RWPE2 (cell line): Measurements from ENCODE around the gene SLC38A8.

Experiments
- ATAC-seq: fragments of 200-7000 bp; cut with Tn5 transposase; 3 replicates; pipeline ENCODE4 v1.9.1; 2021; ENCODE audit warnings: low read depth
- DNase-seq: peaks from one replicate; pipeline ENCODE4 v3.0.0-alpha.2; 2020; ENCODE audit warnings: low spot score
- H3K27ac ChIP-seq: fragments of 450-650 bp; 2 replicates; pipeline ENCODE4 v1.5.1; 2017; ENCODE audit warnings: mild to moderate bottlenecking; ENCODE audit not compliant: poor library complexity, severe bottlenecking
- H3K27me3 ChIP-seq: fragments of 250-450 bp; sonication (Bioruptor Pico); 2 replicates; pipeline ENCODE4 v1.5.1; 2021; ENCODE audit warnings: mild to moderate bottlenecking, moderate library complexity; ENCODE audit not compliant: insufficient read depth, poor library complexity, severe bottlenecking
- H3K36me3 ChIP-seq: fragments of 250-450 bp; sonication (Bioruptor Pico); 2 replicates; pipeline ENCODE4 v1.5.1; 2020; ENCODE audit warnings: low read depth, mild to moderate bottlenecking, moderate library complexity
- H3K4me1 ChIP-seq: fragments of 250-450 bp; sonication (Bioruptor Pico); 2 replicates; pipeline ENCODE4 v1.5.1; 2021; ENCODE audit warnings: mild to moderate bottlenecking, moderate library complexity; ENCODE audit not compliant: insufficient read depth, poor library complexity, severe bottlenecking
- H3K4me3 ChIP-seq: fragments of 250-450 bp; sonication (Bioruptor Pico); 2 replicates; pipeline ENCODE4 v1.5.1; 2021; ENCODE audit warnings: mild to moderate bottlenecking, moderate library complexity; ENCODE audit not compliant: severe bottlenecking
- H3K9me3 ChIP-seq: fragments of 250-450 bp; sonication (Bioruptor Pico); 2 replicates; pipeline ENCODE4 v1.5.1; 2021; ENCODE audit warnings: mild to moderate bottlenecking, moderate library complexity; ENCODE audit not compliant: severe bottlenecking
- TF ChIP-seq, protein P1 (sequence below): fragments of 450-650 bp; IDR thresholded peaks from one replicate; pipeline ENCODE4 v1.5.1; 2017; ENCODE audit warnings: mild to moderate bottlenecking, moderate library complexity; ENCODE audit not compliant: poor library complexity, severe bottlenecking

Gene SLC38A8

DNA sequence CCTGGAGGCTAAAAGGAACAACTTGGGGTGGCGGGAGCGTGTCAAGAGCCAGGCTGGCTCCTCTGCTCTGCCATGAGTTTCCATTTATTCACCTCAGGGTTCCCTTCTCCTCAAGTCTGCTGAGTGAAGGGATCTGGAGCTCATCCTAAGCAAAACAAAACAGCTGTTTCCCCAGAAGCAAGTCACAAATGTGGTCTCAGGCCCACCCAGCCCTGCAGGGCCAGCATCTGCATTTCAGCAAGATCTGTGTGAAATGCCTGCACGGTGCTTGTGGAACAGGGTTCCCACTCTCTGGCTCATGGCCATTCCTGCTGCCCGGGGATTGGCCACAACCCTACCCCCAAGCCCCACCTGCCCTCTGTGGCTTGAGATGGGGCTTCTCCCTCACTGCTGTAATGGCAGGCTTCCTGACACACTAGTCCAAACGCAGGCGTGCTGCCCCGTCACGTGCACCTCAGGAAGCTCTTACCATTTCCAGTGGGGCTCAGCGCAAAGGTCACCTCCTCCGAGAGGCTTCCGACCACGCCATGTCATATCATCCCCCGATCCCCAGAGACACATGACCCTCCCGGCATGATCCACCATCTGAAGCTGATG, 2.3 kb downstream of the SLC38A8 start:
- Histone ChIP-seq H3K27ac (no peak overlapping the region), H3K27me3 (peaks cover 48% of the 10 kb centered on the region), H3K9me3 (peaks cover 4% of the 10 kb centered on the region), H3K4me3 (no peak overlapping the region), H3K36me3 (no peaks in the 10 kb centered on the region), H3K4me1 (no peaks in the 10 kb centered on the region)
- DNase-seq (no peak), ATAC-seq (no peak)
- TF ChIP-seq, protein P1, sequence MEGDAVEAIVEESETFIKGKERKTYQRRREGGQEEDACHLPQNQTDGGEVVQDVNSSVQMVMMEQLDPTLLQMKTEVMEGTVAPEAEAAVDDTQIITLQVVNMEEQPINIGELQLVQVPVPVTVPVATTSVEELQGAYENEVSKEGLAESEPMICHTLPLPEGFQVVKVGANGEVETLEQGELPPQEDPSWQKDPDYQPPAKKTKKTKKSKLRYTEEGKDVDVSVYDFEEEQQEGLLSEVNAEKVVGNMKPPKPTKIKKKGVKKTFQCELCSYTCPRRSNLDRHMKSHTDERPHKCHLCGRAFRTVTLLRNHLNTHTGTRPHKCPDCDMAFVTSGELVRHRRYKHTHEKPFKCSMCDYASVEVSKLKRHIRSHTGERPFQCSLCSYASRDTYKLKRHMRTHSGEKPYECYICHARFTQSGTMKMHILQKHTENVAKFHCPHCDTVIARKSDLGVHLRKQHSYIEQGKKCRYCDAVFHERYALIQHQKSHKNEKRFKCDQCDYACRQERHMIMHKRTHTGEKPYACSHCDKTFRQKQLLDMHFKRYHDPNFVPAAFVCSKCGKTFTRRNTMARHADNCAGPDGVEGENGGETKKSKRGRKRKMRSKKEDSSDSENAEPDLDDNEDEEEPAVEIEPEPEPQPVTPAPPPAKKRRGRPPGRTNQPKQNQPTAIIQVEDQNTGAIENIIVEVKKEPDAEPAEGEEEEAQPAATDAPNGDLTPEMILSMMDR, result no peak

DNA sequence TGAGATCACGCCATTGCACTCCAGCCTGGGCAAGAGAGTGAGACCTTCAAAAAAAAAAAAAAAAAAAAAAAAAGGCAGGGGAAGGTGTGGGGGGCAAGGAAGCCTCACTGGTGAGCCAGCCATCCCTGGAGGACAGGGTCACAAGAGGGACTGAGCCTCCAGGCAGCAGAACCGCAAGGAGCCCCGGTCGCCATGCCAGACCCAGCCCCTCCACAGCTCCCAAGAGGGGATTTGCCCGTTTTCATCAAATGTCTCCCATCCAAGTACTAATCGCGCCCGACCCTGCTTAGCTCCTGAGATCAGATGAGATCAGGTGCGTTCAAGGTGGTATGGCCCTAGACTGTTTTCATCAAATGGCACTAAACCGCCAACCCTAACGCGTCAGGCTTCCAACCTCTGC, 2.9 kb downstream of the SLC38A8 start:
- Histone ChIP-seq H3K4me3 (no peak overlapping the region), H3K9me3 (peaks cover 4% of the 10 kb centered on the region), H3K27me3 (peaks cover 48% of the 10 kb centered on the region), H3K27ac (no peak overlapping the region), H3K36me3 (no peaks in the 10 kb centered on the region), H3K4me1 (no peaks in the 10 kb centered on the region)
- no peak for DNase-seq
- TF ChIP-seq, protein P1, result no peak
- ATAC-seq, result no peak

DNA sequence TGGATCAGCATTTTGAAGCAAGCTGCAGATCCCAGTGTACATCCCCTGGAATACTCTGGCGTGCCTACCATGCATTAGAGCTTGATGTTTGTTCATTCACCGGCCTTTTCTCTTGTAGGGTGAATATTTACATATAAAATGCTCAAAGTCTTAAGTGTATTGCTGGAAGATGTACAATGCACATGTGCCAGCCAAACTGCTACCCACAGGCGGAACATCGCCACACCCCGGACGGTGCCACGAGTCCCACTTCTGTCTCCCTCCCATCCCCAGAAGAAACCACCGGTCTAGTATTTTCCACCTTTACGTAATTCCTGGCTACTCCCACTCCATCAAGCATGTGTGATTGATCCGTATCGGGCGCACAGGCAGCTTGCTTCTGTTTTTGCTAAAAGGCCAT, 4.1 kb downstream of the SLC38A8 start:
- no peaks in the 10 kb centered on the region for H3K4me1 ChIP-seq
- H3K36me3 ChIP-seq, result no peaks in the 10 kb centered on the region
- ATAC-seq (no peak), DNase-seq (no peak)
- TF ChIP-seq, protein P1, result no peak
- H3K27ac ChIP-seq, result no peak overlapping the region
- no peak overlapping the region for H3K4me3 ChIP-seq
- H3K27me3 ChIP-seq, result peaks cover 37% of the 10 kb centered on the region
- H3K9me3 ChIP-seq, result peaks cover 4% of the 10 kb centered on the region

DNA sequence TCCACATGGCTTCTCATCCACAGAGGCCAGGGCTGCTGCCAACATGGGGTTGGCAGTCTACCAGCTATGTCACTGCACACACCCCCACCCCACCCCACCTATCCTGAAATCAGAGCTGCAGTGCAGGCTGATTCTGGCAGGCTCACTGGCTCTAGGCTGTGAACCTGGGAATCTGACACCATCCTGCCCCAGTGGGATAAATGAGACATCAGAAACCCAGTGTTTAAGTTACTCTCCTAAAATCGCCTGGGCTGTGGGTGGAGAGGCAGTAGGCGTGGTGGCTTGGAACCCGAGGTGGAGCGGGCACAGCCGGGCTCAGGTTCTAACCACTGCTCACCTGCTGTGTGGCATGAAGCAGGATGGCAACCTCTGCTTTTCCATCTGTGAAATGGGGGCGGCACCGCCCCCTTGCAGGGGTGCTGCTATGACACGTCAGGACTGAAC, 5.6 kb downstream of the SLC38A8 start:
- Histone ChIP-seq H3K36me3 (no peaks in the 10 kb centered on the region), H3K9me3 (peaks cover 4% of the 10 kb centered on the region), H3K4me3 (no peak overlapping the region), H3K27ac (no peak overlapping the region), H3K4me1 (no peaks in the 10 kb centered on the region), H3K27me3 (peaks cover 23% of the 10 kb centered on the region)
- TF ChIP-seq, protein P1, result no peak
- ATAC-seq, result no peak
- no peak for DNase-seq

DNA sequence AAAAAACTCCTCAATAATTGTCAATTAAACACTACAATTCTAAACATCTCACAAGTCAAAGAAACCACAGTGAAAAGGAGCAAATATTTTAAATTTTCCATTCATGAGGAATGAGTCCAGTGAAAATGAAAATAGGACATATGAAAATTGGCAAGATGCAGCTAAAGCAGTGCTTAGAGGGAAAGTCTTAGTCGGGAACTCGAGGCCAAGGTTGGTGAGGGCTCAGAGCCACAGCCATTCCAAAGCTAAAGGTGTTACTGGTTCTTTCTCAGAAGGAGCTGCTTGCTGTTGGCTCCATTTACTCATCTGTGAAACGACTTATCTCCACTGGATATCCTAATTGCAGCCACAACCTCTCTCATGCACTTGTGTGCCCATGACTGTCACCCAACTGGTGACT, 6.5 kb downstream of the SLC38A8 start:
- ATAC-seq (no peak), DNase-seq (no peak)
- Histone ChIP-seq H3K9me3 (peaks cover 4% of the 10 kb centered on the region), H3K4me3 (no peak overlapping the region), H3K27ac (no peak overlapping the region), H3K36me3 (no peaks in the 10 kb centered on the region), H3K4me1 (no peaks in the 10 kb centered on the region), H3K27me3 (peaks cover 14% of the 10 kb centered on the region)
- TF ChIP-seq, protein P1, result no peak
